Stimulated activated CD8-positive, alpha-beta memory T cell treated with anti-CD3 and anti-CD28 coated beads, Interleukin-15, amount 100 ng/mL, for 24 hours (primary cell): ENCODE results near the gene DZANK1.
"Not testable (repeated sequence)": the region's sequence is repeated elsewhere in the genome, so short reads cannot be mapped to it uniquely, and the experiment has no call there.

Experiments used
- DNase-seq: peaks from one replicate; pipeline ENCODE4 v3.0.0-alpha.2; 2020; ENCODE audit warnings: low read depth

The DZANK1 gene

DNA sequence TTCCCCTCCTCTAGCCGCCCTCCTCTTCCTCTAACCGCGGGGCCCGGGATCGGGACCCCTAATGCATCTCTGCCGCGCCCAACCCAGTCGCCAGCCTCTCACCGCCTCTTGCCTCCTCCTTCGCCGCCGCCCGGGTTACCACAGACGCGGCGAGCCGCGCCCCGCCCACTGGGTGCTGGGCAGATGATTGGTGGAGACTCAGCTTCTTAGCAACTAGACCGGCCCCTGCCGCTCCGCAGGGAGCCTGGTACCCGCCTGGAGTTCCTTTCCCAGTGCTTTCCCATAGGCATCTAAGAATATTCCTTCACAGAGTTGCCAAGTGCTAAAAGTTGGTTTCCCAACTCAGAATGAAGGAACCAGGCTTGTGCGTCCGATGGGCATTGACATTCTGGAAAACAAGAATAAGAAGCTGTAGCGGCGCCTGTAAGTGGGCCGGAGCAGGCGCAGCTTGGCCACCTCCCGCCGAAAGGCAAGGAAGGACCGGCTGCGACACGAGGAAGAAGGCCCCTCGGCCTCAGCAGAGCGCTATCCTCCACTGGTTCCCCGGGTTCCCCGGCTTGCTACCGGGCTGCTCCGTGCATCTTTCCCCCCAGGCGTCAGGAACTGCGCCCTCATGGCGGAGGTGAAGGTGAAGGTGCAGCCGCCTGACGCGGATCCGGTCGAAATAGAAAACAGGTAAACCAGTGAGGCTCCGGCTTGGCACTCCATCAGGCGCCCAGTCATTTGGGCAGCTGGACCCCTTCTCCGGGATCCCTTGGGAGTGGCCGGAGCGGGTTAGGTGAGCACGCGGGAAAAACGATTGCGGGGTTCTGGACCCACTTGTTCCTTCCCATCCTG is at the start of gene DZANK1, which contains the start of gene POLR3F:
Gene DZANK1, minus strand, starts transcription at position 137 of the 837 bp plus-strand sequence. CDS start 1,672 bp downstream, outside the sequence.
Gene POLR3F, plus strand, starts transcription at position 497 of the 837 bp plus-strand sequence. Its CDS starts 117 bp downstream, at position 614.
- DNase-seq: peak; percentile 81

DNA sequence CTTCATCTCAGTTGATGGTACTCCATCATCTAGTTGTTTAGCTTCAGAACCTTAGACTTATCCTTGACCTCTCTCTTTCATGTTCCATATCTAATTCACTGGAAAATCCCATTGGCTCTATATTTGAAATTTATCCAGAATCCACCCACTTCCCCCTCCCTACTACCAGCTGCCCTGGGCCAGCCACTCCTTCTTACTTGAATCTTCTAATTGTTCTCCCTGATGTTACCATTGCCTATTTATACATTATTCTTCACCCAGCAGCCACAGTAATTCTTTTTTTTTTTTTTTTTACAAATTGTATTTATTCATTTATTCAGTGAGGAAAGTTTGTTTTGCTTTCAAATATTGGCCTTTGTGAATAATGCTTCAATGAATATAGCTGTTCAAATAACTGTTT is 49.1 kb upstream of the DZANK1 start:
- DNase-seq: no peak

DNA sequence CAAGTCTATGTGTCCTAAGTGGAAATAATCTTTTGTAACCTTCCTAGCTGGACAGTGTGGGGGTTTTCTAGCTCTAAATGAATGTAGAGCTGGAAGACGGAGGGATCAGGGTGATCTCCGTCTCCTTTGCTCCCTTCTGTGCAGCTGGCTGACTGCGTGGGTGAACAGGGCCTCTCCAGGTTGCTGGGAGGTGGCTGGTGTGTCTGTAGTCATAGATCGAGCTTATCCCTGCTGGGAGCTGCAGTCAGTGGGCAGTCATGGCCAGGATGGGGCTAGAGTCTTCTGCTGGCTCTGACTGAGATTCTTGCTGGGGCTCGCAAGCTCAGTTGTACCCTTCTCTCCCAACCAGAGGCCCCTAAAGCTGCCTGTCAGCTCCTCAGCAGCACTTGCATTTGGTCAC is 47.3 kb upstream of the DZANK1 start:
- no peak for DNase-seq

DNA sequence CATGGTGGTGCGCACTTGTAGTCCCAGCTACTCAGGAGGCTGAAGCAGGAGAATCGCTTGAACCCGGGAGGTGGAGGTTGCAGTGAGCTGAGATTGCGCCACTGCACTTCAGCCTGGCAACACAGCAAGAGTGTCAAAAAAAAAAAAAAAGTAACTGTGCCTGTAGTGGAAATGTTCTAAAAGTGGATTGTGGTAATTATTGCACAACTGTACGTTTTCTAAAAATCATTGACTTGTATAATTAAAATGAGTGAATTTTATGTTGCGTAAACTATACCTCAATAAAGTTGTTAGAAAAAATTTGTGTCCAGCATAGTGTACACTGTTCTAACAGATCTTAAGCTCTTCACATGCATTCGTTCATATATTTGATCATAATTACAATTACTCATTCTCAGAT is 46.4 kb upstream of the DZANK1 start:
- no peak for DNase-seq

DNA sequence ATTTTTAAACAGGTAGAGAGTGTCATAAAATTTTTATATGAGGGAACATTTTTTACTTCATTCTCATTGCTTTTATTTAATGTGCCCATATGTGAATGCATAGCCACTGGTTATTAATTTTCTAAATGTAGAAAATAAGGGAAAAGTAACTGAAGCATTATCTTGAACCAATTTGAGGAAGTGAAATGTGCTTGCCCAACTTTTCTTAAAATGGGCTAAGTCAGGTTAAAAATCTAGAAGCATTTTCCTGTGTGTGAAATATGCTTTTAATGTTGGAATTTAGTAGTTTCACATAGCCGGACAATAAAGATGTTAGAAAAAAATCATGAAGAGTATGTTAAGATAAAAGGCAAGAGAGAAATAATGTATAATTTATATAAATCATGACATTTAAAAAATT is 44.7 kb upstream of the DZANK1 start:
- DNase-seq: no peak

DNA sequence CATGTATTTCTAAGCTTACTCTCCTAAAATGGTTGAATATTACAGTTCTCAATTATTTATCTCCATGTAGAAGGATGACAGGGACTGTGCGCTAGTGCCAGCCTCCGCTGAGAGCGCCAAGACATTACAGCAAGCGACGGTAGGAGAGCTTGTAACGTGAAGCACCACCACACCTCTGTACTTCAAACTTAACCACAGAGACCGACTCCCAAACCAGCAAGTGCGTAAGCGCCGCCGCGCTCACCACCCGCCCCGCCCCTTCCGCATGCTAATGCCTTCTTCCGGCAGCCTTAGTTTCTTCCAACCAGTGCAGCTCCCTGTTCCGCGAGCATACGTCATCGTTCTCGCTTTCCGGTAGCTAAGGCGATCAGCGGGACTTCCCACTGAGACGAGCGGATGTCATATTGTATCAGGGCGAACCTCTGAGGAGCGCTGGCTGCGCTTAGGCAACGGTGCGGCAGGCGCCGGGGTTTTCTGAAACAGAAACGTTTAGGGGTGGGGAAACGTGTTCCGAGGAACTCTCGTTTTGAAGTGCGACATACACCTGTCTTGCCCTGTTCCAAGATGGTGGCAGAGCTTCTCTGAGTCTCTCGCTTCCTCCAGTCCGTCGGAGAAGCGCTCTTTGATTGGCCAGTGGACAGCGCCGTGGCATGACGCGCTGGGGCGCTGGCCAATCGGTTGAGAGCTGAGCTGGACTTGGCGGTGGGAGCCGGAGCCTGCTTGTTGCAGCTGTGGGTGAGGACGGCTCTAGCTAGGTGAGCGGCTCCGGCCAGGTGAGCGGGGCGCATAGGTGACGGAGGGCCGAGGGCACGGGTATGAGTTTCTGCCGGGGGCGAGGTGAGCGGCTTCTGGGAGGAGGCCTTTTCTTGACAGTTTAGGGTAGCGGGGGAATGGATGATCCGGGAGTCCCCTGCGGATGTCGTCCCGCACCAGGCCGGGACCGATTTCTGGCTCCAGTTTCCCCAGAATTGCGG is 40.7 kb upstream of the DZANK1 start, which contains the start of gene SEC23B:
Gene SEC23B, plus strand, starts transcription at position 723 of the 974 bp plus-strand sequence. CDS start 2,896 bp downstream, outside the sequence.
- peak; percentile 92 for DNase-seq

DNA sequence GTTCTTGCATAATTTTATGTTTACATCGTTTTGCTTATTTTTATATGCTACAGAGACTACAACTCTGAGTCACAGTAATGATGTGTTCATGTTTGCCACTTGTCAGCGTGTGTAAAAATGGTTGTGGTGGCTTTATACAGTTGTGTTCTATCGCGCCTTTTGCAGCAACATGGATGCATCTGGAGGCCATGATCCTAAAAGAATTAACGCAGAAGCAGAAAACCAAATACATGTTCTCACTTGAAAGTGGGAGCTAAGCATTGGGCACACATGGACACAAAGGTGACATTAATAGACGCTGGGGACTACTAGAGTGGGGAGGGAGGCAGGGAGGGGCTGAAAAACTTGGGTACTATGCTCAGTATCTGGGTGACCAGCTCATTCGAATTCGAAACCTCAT is 39.9 kb upstream of the DZANK1 start:
- no peak for DNase-seq

DNA sequence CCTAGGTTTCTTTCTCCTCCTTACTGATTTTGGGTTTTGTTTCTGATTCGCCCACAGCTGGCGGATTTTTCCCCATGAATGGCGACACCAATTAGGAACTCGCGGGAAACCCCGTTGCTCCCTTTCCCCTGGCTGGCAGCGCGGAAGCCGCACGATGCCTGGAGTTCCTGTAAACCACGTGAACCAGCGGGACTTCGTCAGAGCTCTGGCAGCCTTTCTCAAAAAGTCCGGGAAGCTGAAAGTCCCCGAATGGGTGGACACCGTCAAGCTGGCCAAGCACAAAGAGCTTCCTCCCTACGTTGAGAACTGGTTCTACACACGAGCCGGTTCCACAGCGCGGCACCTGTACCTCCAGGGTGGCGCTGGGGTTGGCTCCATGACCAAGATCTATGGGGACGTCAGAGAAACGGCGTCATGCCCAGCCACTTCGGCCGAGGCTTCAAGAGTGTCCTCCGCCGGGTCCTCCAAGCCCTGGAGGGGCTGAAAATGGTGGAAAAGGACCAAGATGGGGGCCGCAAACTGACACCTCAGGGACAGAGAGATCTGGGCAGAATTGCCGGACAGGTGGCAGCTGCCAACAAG is 37.7 kb upstream of the DZANK1 start:
- DNase-seq: no peak

DNA sequence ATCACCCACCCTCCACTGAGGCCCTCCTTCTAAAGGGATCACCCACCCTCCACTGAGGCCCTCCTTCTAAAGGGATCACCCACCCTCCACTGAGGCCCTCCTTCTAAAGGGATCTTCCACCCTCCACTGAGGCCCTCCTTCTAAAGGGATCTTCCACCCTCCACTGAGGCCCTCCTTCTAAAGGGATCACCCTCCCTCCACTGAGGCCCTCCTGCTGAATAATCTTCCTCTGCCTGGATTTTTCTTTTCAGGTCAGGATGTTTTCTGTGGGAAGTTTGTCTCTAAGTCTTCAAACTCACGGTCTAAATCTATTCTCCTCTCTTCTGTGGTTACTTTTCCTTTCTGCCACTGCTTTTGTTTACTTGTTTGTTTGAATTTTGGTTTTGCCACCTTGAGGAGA is 34.8 kb upstream of the DZANK1 start:
- not testable (repeated sequence) for DNase-seq

DNA sequence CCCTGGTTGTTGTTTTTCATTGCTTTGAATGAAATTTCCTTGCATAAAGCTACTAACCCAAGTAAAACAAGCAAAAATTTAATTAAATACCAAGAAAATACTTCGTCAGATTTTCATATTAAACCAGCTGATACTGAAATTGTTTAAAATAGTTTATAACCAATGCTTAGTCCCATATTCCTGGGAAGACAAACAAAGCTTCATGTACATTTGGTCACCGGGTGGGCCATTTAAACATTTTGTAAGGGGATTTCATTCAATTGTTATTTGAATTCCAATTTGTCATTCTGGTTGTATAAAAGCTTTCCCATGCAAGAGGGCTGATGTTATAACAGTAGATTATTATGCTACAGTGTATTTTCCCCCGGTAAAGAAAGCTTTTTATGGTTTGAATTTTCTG is 30.8 kb upstream of the DZANK1 start:
- DNase-seq: no peak

DNA sequence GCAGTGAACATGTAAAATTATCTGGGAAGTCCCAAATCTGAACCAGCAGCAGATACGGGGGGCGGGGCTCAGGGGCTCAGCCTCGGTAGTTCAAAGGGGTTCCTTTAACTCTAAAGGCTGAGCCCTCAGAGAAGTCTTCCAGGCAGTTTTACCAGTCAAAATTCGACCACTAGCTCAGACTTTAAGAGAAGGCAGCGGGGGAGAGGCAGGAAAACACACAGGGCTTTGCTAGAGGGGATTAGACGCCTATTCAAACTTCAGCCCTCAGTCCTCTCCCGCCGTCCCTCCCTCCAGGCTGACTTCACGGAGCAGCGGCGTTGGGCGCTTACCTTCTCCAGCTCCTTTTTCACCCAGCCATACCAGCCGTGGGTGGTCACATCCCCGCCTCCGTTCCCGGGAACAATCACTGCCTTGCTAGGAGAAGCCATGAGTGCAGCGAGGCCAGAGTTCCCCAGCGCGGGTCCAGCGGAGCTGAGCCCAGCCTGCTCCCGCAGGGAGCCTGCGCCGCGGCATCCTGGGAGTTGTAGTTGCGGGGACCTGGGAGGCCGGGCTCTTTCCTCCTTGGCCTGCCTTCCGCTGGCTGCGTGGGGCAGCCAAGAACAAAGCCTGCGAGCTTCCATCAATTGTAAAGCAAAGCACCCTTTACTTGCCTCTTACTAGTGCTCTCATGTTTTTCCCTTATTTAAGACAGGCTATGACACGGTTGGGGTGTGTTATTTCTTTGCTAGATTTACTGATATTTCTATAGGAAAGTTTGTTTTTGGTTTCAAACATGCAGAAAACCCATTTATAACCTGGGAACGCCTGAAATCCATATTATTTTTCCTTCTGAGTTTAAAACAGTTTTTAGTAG is 30.1 kb upstream of the DZANK1 start, which contains the start of gene RBBP9:
Gene RBBP9, minus strand, starts transcription at position 486 of the 853 bp plus-strand sequence. Its CDS starts 58 bp downstream, at position 428.
- DNase-seq: peak; percentile 50

DNA sequence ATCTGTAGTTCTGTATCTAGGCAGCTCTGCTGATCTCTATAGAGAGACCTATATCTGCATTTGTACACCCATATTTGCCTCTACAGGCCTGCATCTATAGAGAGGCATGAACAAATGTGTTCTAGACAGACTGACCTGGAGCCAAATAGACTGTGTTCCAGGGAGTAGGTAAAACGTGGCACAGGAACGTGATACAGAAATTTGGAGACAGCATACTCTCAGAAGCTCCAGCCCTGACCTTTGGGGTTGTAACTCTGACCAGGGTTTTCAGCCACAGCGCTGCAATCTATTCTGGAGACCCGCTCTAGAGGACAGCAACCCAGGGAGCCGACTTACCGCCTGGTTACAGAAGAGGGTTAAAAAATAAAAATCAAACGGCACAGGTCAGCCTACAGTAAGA is 29.2 kb upstream of the DZANK1 start:
- no peak for DNase-seq

DNA sequence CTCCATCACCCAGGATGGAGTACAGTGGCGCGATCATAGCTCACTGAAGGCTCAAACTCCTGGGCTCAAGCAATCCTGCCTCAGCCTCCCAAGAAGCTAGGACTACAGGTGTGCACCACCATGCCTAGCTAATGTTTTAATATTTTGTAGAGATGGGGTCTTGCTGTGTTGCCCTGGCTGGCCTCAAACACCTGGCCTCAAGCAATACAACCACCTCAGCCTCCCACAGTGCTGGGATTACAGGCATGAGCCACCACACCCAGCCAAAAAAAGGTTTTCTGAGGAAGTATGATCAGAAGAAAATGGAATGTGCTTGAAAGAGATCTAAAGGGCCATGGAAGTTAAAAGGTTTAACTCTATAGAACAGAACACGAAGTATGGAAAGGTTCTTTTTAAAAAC is 21.5 kb upstream of the DZANK1 start:
- DNase-seq: no peak

DNA sequence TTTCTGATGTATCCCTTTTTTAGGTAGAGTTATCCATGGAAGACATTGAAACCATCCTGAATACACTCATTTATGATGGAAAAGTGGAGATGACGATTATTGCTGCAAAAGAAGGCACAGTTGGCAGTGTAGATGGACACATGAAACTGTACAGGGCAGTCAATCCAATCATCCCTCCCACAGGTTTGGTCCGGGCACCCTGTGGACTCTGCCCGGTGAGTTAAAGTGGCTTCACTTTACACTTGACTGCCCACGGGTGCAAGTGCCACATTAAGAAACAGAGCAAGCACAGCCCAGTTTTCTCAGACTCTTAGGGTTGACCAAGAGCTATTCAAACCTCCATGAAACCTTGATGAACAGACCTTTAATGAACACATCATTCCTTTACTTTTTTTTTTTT is 14.8 kb upstream of the DZANK1 start:
- no peak for DNase-seq

DNA sequence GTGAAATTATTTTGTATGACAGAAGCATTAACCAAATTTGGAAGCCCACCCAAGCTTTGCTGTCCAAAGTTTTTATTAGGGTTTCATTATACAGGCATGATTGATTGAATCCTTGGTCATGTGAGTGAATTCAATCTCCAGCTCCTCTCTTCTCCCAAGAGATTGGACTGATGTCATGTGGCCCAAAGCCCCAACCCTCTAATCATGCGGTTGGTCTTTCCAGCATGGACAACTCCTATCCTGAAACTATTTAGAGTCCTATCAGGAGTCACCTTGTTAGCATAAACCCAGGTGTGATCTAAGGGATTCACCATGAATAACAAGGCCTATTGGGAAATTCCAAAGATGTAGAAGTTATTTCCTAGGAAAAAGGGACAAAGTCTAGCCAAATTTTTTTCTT is 11.0 kb upstream of the DZANK1 start:
- no peak for DNase-seq

DNA sequence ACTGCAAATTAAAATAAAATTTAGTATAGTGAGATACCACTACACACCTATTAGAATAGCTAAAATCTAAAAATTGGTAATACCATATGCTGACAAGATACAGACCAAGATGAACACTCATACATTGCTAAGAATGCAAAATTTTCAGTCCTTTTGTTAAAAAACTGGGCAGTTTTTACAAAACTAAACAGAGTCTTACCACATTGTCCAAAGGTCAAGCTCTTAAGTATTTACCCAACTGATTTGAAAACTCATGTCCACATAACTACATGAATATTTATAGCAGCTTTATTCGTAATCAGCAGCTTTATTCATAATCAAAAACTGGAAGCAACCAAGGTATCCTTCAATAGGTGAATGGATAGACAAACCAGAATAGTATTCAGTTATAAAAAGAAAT is 10.4 kb upstream of the DZANK1 start:
- no peak for DNase-seq

DNA sequence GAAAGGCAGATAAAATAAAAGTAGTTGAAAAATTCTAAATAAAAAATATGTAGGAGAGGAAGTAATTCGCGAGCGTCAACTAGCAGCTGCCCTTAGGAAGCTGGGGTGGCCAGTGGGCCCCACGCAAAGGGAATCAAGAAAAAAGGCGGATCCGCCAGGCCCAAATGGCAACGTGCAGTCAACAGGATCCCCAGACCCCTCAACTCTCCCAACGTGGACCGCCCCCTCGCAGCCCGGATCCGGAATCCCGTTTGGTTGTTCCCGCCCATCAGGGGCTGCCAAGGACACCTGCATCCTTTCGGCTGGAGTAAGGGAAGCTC is 296 bp downstream of the DZANK1 start:
- no peak for DNase-seq

DNA sequence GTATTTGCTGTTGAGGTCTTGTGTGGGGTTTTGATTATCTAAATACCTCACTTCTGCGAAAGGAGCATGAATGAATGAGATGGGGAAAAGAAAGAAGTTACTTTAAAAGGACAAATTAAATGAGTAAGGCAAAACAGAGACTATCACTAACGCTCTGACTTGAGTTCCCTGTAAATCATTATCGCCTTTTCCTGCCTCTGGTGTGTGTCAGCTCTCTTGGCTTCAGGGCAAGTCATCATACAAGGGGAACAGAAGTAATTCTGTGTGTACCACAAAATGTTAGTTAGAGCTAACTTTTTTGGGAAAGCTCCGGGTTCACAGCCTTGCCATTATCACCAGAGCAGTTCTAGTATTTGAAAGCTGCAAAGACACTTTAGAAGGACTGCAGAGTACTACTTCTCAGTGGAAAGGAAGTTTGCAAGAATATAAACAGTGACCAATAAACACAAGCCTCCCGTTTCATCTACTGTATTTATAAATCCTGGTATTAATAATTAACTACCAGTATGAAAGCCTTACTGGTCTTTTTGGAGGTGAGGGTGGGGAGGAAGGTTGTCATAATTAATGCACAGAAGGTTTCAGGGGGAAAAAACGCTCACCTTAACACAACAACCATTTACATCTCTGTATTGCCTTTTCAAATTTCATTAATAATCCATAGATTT is 1.2 kb downstream of the DZANK1 start:
- DNase-seq: no peak

DNA sequence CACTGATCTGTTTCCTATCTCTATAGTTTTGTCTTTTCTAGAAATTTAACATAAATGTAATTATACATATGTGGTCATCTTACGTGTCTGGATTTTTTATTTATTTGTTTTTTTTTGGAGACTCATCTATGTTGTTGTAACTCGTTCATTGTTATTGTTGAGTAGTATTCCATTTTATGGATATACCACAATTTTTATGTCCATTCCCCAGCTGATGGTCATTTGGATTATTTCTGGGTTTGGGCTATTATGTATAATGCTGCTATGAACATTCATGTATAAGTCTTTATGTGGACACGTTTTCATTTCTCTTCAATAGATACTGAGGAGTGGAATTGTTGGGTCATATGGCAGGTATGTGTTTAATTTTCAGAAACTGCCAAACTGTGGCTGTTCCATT is 10.2 kb downstream of the DZANK1 start:
- no peak for DNase-seq

DNA sequence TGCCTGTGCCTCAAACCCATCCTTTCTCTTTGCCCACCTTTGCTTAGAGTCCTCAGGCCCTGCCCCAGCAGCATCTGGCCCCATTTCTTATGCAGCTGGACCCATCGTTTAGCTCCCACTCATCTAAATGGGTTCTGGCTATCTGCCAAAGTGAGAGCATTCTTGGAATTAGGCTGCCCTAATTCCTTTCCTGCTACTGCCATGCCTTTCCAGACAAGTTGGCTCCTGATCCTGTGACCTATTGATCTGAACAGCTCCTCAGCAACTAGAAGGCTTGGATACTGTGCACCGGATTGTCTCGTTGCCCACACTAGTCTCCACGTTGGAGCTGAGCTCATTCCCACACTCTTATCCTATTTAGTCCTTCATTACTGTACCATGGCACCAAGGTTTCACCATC is 22.9 kb downstream of the DZANK1 start:
- DNase-seq: no peak

DNA sequence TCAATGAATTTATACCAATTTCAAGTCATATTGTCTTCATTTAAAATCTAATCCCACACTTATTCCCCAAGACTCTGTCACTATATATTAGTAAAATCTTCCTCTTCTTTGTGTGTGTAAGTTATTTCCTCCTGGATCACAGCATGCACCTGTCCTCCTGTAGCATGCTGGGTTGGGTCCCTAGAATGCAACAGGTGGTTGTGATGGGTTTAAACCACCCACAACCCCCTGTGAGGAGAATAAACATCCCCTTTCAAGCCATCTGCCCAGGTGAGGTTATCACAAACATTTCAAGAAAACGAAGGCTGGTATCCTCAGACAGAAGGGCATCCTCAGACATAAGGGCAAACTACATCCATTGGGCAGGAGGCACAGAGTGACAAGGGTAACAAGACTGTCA is 26.4 kb downstream of the DZANK1 start:
- no peak for DNase-seq
